ENCODE results near the gene RAP1GAP. TPM values are rescaled to one million over a fixed set of nuclear protein-coding genes. Genes with fewer than 3 reads are reported as not detected.

The RAP1GAP gene
- polyA plus RNA-seq, 3 donors: 0.04 TPM; not detected in 2

- H3K27me3 Mint-ChIP-seq (ENCODE audit: low read depth in 3 of 3): peaks cover 10 to 32% (median 17%) of the 10 kb centered on the region in 3 donors
- Histone ChIP-seq H3K27me3 (ENCODE audit: control insufficient read depth in 2 of 2, insufficient read depth in 2 of 2, low read length in 2 of 2) (peaks cover 0 to 2% of the 10 kb centered on the region in 2 donors), H3K4me2 (replicated peaks; ENCODE audit: extremely low read depth, low read length, poor library complexity, severe bottlenecking) (no peak overlapping the region), H4K20me1 (ENCODE audit: insufficient read depth, low read length) (no peaks in the 10 kb centered on the region), H3K79me2 (ENCODE audit: insufficient read depth, low read length) (no peaks in the 10 kb centered on the region), H3K9me3 (replicated peaks in 1 of 2; ENCODE audit: control insufficient read depth in 1 of 2, insufficient read depth in 1 of 2, low read length in 2 of 2) (no peaks in the 10 kb centered on the region), H3K4me3 (replicated peaks in 1 of 3; ENCODE audit: low read depth in 2 of 3, low read length in 3 of 3) (no peak overlapping the region), H3K4me1 (ENCODE audit: control insufficient read depth in 1 of 2, insufficient read depth in 2 of 2, low read length in 2 of 2) (no peaks in the 10 kb centered on the region), H3K27ac (ENCODE audit: low read depth in 1 of 2, low read length in 2 of 2) (no peak overlapping the region), H3K9ac (ENCODE audit: insufficient read depth, low read length, poor library complexity, severe bottlenecking) (no peak overlapping the region), H2AFZ (ENCODE audit: insufficient read depth, low read depth, low read length, poor library complexity, severe bottlenecking) (no peak overlapping the region), H3K36me3 (replicated peaks in 1 of 2; ENCODE audit: control insufficient read depth in 1 of 2, insufficient read depth in 2 of 2, low read length in 2 of 2) (no peaks in the 10 kb centered on the region)
- H3K9me3 Mint-ChIP-seq: no peaks in the 10 kb centered on the region
- TF ChIP-seq CTCF (IDR thresholded peaks at IDR 0.05): no peak
- peaks cover 3% of the 10 kb centered on the region for H3K4me1 Mint-ChIP-seq
- H3K4me3 Mint-ChIP-seq: no peak overlapping the region
- no peak for DNase-seq
- intact Hi-C loops (cut with micrococcal nuclease): no loop called here
- no peak overlapping the region for H3K27ac Mint-ChIP-seq
- H3K36me3 Mint-ChIP-seq: no peaks in the 10 kb centered on the region
- 17% methylated on average over 20 of the region's 23 CpGs for WGBS (ENCODE audit: insufficient coverage)
These were observed 78.9 kb downstream of the RAP1GAP start for GRCh38 chr1:21590126-21590880.

GRCh38 chr1:21589618-21590017, 79.5 kb downstream of the RAP1GAP start:
- Mint-ChIP-seq H3K36me3 (no peaks in the 10 kb centered on the region), H3K27me3 (ENCODE audit: low read depth in 3 of 3) (peaks cover 10 to 32% (median 17%) of the 10 kb centered on the region in 3 donors), H3K4me3 (no peak overlapping the region), H3K9me3 (no peaks in the 10 kb centered on the region), H3K27ac (no peak overlapping the region), H3K4me1 (peaks cover 3% of the 10 kb centered on the region)
- no peak overlapping the region for H2AFZ ChIP-seq (ENCODE audit: insufficient read depth, low read depth, low read length, poor library complexity, severe bottlenecking)
- intact Hi-C loops (cut with micrococcal nuclease): no loop called here
- H3K4me3 ChIP-seq (replicated peaks in 1 of 3; ENCODE audit: low read depth in 2 of 3, low read length in 3 of 3): no peak overlapping the region
- no peak overlapping the region for H3K4me2 ChIP-seq (replicated peaks; ENCODE audit: extremely low read depth, low read length, poor library complexity, severe bottlenecking)
- no peaks in the 10 kb centered on the region for H3K4me1 ChIP-seq (ENCODE audit: control insufficient read depth in 1 of 2, insufficient read depth in 2 of 2, low read length in 2 of 2)
- H4K20me1 ChIP-seq (ENCODE audit: insufficient read depth, low read length): no peaks in the 10 kb centered on the region
- peaks cover 0 to 2% of the 10 kb centered on the region in 2 donors for H3K27me3 ChIP-seq (ENCODE audit: control insufficient read depth in 2 of 2, insufficient read depth in 2 of 2, low read length in 2 of 2)
- no peaks in the 10 kb centered on the region for H3K79me2 ChIP-seq (ENCODE audit: insufficient read depth, low read length)
- H3K9me3 ChIP-seq (replicated peaks in 1 of 2; ENCODE audit: control insufficient read depth in 1 of 2, insufficient read depth in 1 of 2, low read length in 2 of 2): no peaks in the 10 kb centered on the region
- no peak overlapping the region for H3K9ac ChIP-seq (ENCODE audit: insufficient read depth, low read length, poor library complexity, severe bottlenecking)
- 100% methylated on average over 1 of the region's 5 CpGs for WGBS (ENCODE audit: insufficient coverage)
- TF ChIP-seq CTCF (IDR thresholded peaks at IDR 0.05): no peak
- no peak overlapping the region for H3K27ac ChIP-seq (ENCODE audit: low read depth in 1 of 2, low read length in 2 of 2)
- no peaks in the 10 kb centered on the region for H3K36me3 ChIP-seq (replicated peaks in 1 of 2; ENCODE audit: control insufficient read depth in 1 of 2, insufficient read depth in 2 of 2, low read length in 2 of 2)
- DNase-seq: no peak
